Measurements from ENCODE around the gene ATP2A3. TPM values are rescaled to one million over a fixed set of nuclear protein-coding genes. Genes with fewer than 3 reads are reported as not detected.
A peak's percentile ranks its signal among the peaks of the same experiment; 100 is the strongest.

ATP2A3 gene
- total RNA-seq, 4 donors from 2014 or later, result 5.7 to 33.6 (median 17.5) TPM

DNA sequence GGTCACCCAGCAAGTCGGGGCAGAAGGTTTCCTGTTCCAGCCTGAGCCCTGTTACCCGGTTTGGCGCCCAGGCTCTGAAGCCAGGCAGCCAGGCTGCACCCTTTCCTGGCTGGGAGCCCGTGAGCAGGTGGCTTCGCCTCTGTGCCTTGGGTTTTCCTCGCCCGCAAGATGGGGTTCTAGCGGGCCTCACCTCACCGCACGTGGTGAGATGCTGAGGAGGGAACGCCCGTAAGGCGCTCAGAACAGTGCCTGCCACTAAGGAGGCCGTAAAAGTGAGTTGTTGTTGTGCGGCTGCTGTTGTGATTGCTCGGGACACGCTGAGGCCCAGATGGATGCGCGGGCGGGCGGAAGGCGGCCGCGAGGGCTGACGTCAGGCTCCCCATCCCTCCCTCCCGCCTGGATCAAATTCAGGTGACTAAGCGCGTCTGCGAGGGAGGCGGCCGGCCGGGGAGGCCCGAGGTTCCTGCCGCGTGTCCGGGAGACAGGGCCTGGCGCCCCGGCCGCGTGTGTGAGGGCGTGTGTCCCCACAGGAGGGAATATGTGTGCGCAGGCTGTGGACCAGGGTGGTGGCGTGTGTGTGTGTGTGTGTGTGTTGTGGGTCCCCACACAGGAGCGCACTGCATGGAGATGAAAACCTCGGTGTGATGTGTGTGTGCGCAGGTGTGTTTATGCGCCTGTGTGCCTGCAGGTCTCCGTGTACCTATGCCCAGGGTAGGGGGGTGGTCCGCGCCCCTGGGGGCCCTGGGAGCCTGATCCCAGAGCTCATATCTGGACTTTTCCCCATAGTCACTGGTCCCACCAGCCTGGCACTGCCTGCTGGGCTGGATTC is 75.7 kb downstream of the ATP2A3 start:
- no peaks in the 10 kb centered on the region for H3K27me3 ChIP-seq
- no peak overlapping the region for H3K4me3 ChIP-seq

GRCh38 chr17:3887804-3888203 is 76.4 kb downstream of the ATP2A3 start:
- Histone ChIP-seq H3K27ac (peak overlapping the region; percentile 96 to 97), H3K27me3 (no peaks in the 10 kb centered on the region), H3K4me3 (no peak overlapping the region), H3K9me3 (no peaks in the 10 kb centered on the region), H3K36me3 (no peaks in the 10 kb centered on the region), H3K4me1 (peaks cover 8 to 41% of the 10 kb centered on the region in 2 donors)
- TF ChIP-seq POLR2A (IDR thresholded peaks at IDR 0.05) (no peak), CTCF (IDR thresholded peaks at IDR 0.05) (no peak)
- DNase-seq, result no peak
- intact Hi-C loops (cut with DNase I; ENCODE audit: low total_unique reads), result no loop called here

More for the DNA sequence above, 75.7 kb downstream of the ATP2A3 start:
- H3K4me1 ChIP-seq, result peaks cover 8 to 41% of the 10 kb centered on the region in 2 donors
- TF ChIP-seq POLR2A (IDR thresholded peaks at IDR 0.05) (peak; percentile 37 to 71), CTCF (IDR thresholded peaks at IDR 0.05) (peak in 1 of 4 experiments; percentile 16)
- H3K36me3 ChIP-seq, result no peaks in the 10 kb centered on the region
- H3K27ac ChIP-seq, result peak overlapping the region; percentile 96 to 97
- no peaks in the 10 kb centered on the region for H3K9me3 ChIP-seq
- intact Hi-C loops (cut with DNase I; ENCODE audit: low total_unique reads), result no loop called here
- DNase-seq, result peak; percentile 95 to 96

GRCh38 chr17:3887394-3887793 is 76.8 kb downstream of the ATP2A3 start:
- no peaks in the 10 kb centered on the region for H3K27me3 ChIP-seq
- no peak for DNase-seq
- H3K4me1 ChIP-seq, result peaks cover 8 to 41% of the 10 kb centered on the region in 2 donors
- peak overlapping the region; percentile 96 to 97 for H3K27ac ChIP-seq
- H3K9me3 ChIP-seq, result no peaks in the 10 kb centered on the region
- intact Hi-C loops (cut with DNase I; ENCODE audit: low total_unique reads), result no loop called here
- TF ChIP-seq CTCF (IDR thresholded peaks at IDR 0.05) (no peak), POLR2A (IDR thresholded peaks at IDR 0.05) (no peak)
- no peak overlapping the region for H3K4me3 ChIP-seq
- H3K36me3 ChIP-seq, result no peaks in the 10 kb centered on the region

GRCh38 chr17:3886776-3887175 is 77.5 kb downstream of the ATP2A3 start:
- Histone ChIP-seq H3K9me3 (no peaks in the 10 kb centered on the region), H3K4me1 (peaks cover 8 to 41% of the 10 kb centered on the region in 2 donors), H3K27me3 (no peaks in the 10 kb centered on the region), H3K4me3 (no peak overlapping the region), H3K36me3 (no peaks in the 10 kb centered on the region), H3K27ac (peak overlapping the region; percentile 96 to 97)
- no peak for DNase-seq
- intact Hi-C loops (cut with DNase I; ENCODE audit: low total_unique reads), result no loop called here
- no peak for TF ChIP-seq POLR2A (IDR thresholded peaks at IDR 0.05)

GRCh38 chr17:3885970-3886369 is 78.3 kb downstream of the ATP2A3 start:
- Histone ChIP-seq H3K36me3 (no peaks in the 10 kb centered on the region), H3K9me3 (no peaks in the 10 kb centered on the region), H3K27me3 (no peaks in the 10 kb centered on the region), H3K4me3 (no peak overlapping the region), H3K4me1 (peaks cover 8 to 35% of the 10 kb centered on the region in 2 donors), H3K27ac (no peak overlapping the region)
- intact Hi-C loops (cut with DNase I; ENCODE audit: low total_unique reads), result no loop called here
- no peak for TF ChIP-seq CTCF (IDR thresholded peaks at IDR 0.05)
- TF ChIP-seq POLR2A (IDR thresholded peaks at IDR 0.05), result no peak
- DNase-seq, result no peak
